ENCODE measurements around the gene PSMC1. TPM values are rescaled to one million over a fixed set of nuclear protein-coding genes. Genes with fewer than 3 reads are reported as not detected.

The PSMC1 gene
- total RNA-seq, 4 donors from 2014 or later = 48.9 to 120 (median 86.0) TPM

- Histone ChIP-seq H3K27me3 (no peaks in the 10 kb centered on the region), H3K27ac (no peak overlapping the region), H3K4me1 (peaks cover 2% of the 10 kb centered on the region), H3K4me3 (no peak overlapping the region), H3K9me3 (no peaks in the 10 kb centered on the region), H3K36me3 (peaks cover 34% of the 10 kb centered on the region)
- TF ChIP-seq POLR2AphosphoS5 (IDR thresholded peaks at IDR 0.05) (no peak), POLR2A (IDR thresholded peaks at IDR 0.05) (no peak), CTCF (IDR thresholded peaks at IDR 0.05) (no peak), EP300 (IDR thresholded peaks at IDR 0.05) (no peak)
- DNase-seq (ENCODE audit: low spot score in 2 of 2) = no peak
- WGBS = 86% methylated on average over 10 of the region's 10 CpGs
Measured at GRCh38 chr14:90302529-90303303, 46.4 kb downstream of the PSMC1 start.

- Histone ChIP-seq H3K9me3 (no peaks in the 10 kb centered on the region), H3K27me3 (no peaks in the 10 kb centered on the region), H3K36me3 (peaks cover 34% of the 10 kb centered on the region), H3K27ac (no peak overlapping the region), H3K4me1 (peaks cover 2% of the 10 kb centered on the region), H3K4me3 (no peak overlapping the region)
- WGBS = 94% methylated on average over 4 of the region's 4 CpGs
- no peak for TF ChIP-seq EP300 (IDR thresholded peaks at IDR 0.05)
- no peak for TF ChIP-seq POLR2A (IDR thresholded peaks at IDR 0.05)
- no peak for TF ChIP-seq POLR2AphosphoS5 (IDR thresholded peaks at IDR 0.05)
- TF ChIP-seq CTCF (IDR thresholded peaks at IDR 0.05) = no peak
- no peak for DNase-seq (ENCODE audit: low spot score in 2 of 2)
Measured at GRCh38 chr14:90303473-90303872, 47.1 kb downstream of the PSMC1 start.

GRCh38 chr14:90304502-90304901 lies 48.1 kb downstream of the PSMC1 start:
- H3K4me3 ChIP-seq = no peak overlapping the region
- peaks cover 41% of the 10 kb centered on the region for H3K36me3 ChIP-seq
- TF ChIP-seq CTCF (IDR thresholded peaks at IDR 0.05) (no peak), POLR2AphosphoS5 (IDR thresholded peaks at IDR 0.05) (no peak), POLR2A (IDR thresholded peaks at IDR 0.05) (no peak)
- H3K4me1 ChIP-seq = peaks cover 2% of the 10 kb centered on the region
- H3K9me3 ChIP-seq = no peaks in the 10 kb centered on the region
- DNase-seq (ENCODE audit: low spot score in 2 of 2) = no peak
- H3K27me3 ChIP-seq = no peaks in the 10 kb centered on the region
- H3K27ac ChIP-seq = no peak overlapping the region

- TF ChIP-seq CTCF (IDR thresholded peaks at IDR 0.05) = no peak
- H3K27me3 ChIP-seq = no peaks in the 10 kb centered on the region
- H3K9me3 ChIP-seq = no peaks in the 10 kb centered on the region
- 87% methylated on average over 4 of the region's 4 CpGs for WGBS
- peaks cover 48% of the 10 kb centered on the region for H3K36me3 ChIP-seq
- no peak for DNase-seq (ENCODE audit: low spot score in 2 of 2)
- H3K4me1 ChIP-seq = peaks cover 2% of the 10 kb centered on the region
- no peak overlapping the region for H3K27ac ChIP-seq
- H3K4me3 ChIP-seq = no peak overlapping the region
Measured at GRCh38 chr14:90305176-90305601, 48.8 kb downstream of the PSMC1 start.

GRCh38 chr14:90308561-90308960 lies 52.2 kb downstream of the PSMC1 start:
- Histone ChIP-seq H3K9me3 (no peaks in the 10 kb centered on the region), H3K4me1 (no peaks in the 10 kb centered on the region), H3K27ac (no peak overlapping the region), H3K36me3 (peaks cover 67% of the 10 kb centered on the region), H3K4me3 (no peak overlapping the region), H3K27me3 (no peaks in the 10 kb centered on the region)
- no peak for DNase-seq (ENCODE audit: low spot score in 2 of 2)
- WGBS = 94% methylated on average over 7 of the region's 7 CpGs
- no peak for TF ChIP-seq EP300 (IDR thresholded peaks at IDR 0.05)
- no peak for TF ChIP-seq CTCF (IDR thresholded peaks at IDR 0.05)
